Stimulated activated CD4-positive, alpha-beta T cell treated with anti-CD3 and anti-CD28 coated beads, TNF-alpha, amount 100 ng/mL, for 24 hours (primary cell): ENCODE data around the gene WASF3.

ENCODE experiments used
- DNase-seq, 3 experiments: peaks; one replicate each; pipeline ENCODE4 v3.0.0-alpha.2; 2020; ENCODE audit warnings: low read depth in 3 of 3

The WASF3 gene

GRCh38 chr13:26557393-26558073 lies at the start of gene WASF3:
TSS of gene WASF3 (plus strand) at chr13:26557683. CDS start at chr13:26642271, 84,588 bp downstream.
- DNase-seq = peak in 1 of 3 experiments; percentile 50

- no peak for DNase-seq
These were observed 48.6 kb upstream of the WASF3 start for GRCh38 chr13:26508885-26509284.

GRCh38 chr13:26509491-26509890 lies 48.0 kb upstream of the WASF3 start:
- no peak for DNase-seq

GRCh38 chr13:26513931-26514330 lies 43.6 kb upstream of the WASF3 start:
- no peak for DNase-seq

- no peak for DNase-seq
These were observed 41.8 kb upstream of the WASF3 start for GRCh38 chr13:26515721-26516120.

GRCh38 chr13:26517936-26518335 lies 39.5 kb upstream of the WASF3 start:
- no peak for DNase-seq

GRCh38 chr13:26518451-26518959 lies 39.0 kb upstream of the WASF3 start:
- no peak for DNase-seq

- no peak for DNase-seq
These were observed 34.9 kb upstream of the WASF3 start for GRCh38 chr13:26522571-26522970.

- no peak for DNase-seq
These were observed 34.5 kb upstream of the WASF3 start for GRCh38 chr13:26523007-26523406.

GRCh38 chr13:26525528-26525927 lies 32.0 kb upstream of the WASF3 start:
- no peak for DNase-seq

- no peak for DNase-seq
These were observed 30.7 kb upstream of the WASF3 start for GRCh38 chr13:26526702-26527216.

GRCh38 chr13:26528527-26528926 lies 29.0 kb upstream of the WASF3 start:
- no peak for DNase-seq

GRCh38 chr13:26529441-26529840 lies 28.0 kb upstream of the WASF3 start:
- peak in 1 of 3 experiments; percentile 2 for DNase-seq

GRCh38 chr13:26531742-26532141 lies 25.7 kb upstream of the WASF3 start:
- no peak for DNase-seq

- no peak for DNase-seq
These were observed 23.3 kb upstream of the WASF3 start for GRCh38 chr13:26534036-26534726.

GRCh38 chr13:26538363-26539317 lies 18.8 kb upstream of the WASF3 start:
- no peak for DNase-seq

- no peak for DNase-seq
These were observed 17.7 kb upstream of the WASF3 start for GRCh38 chr13:26539738-26540292.

- DNase-seq = no peak
These were observed 17.1 kb upstream of the WASF3 start for GRCh38 chr13:26540334-26540733.

GRCh38 chr13:26541041-26541440 lies 16.4 kb upstream of the WASF3 start:
- no peak for DNase-seq

- no peak for DNase-seq
These were observed 15.6 kb upstream of the WASF3 start for GRCh38 chr13:26541678-26542568.
